H1 (cell line): ENCODE measurements around the gene GPR25. TPM values are rescaled to one million over a fixed set of nuclear protein-coding genes. Genes with fewer than 3 reads are reported as not detected.

Experiments used
- CHD2 ChIP-seq: IDR thresholded peaks from 2 replicates; pipeline ENCODE4 v1.6.1; 2012; ENCODE audit warnings: low read length, improper control_type of control experiment
- GTF2F1 ChIP-seq: IDR thresholded peaks from 2 replicates; pipeline ENCODE4 v1.6.1; 2012; ENCODE audit warnings: low read depth, low read length, improper control_type of control experiment, borderline replicate concordance
- POLR2AphosphoS5 ChIP-seq: IDR thresholded peaks from 2 replicates; pipeline ENCODE4 v1.6.1; 2011; ENCODE audit warnings: low read depth, low read length
- polyA plus RNA-seq, 7 experiments: library from polyadenylated mRNA; depleted of rRNA in 3 of 7; stranded (reverse) in 5 of 7; unstranded in 2 of 7; fragments of >200 nt in 5 of 7; fragments of 200-250 nt in 2 of 7; gene quantifications; 1 replicate in 5 of 7; 2 replicates in 1 of 7; 4 replicates in 1 of 7; pipeline versions ENCODE4 v1.2.1 to v1.2.3, GENCODE V29; 2011 to 2013; ENCODE audit warnings: missing spikeins in 2 of 7, mixed read lengths in 2 of 7
- total RNA-seq: library from RNA; stranded (reverse); fragmentation: NEBNext Ultra II Directional; extraction: Animal tissue kit (Norgen Biotek cat#: 25700); gene quantifications from 2 replicates; pipeline ENCODE4 v1.2.1, GENCODE V29; 2021

GPR25 gene
- total and polyA plus RNA-seq, 2 of the 8 experiments (the other 6 are each of a cell fraction or from before 2014, with no cell fraction given), result not detected

GRCh38 chr1:200887036-200887435 is 14.3 kb downstream of the GPR25 start (continued):
- no peak for TF ChIP-seq POLR2AphosphoS5
- no peak for TF ChIP-seq GTF2F1
- TF ChIP-seq CHD2, result no peak
